ENCODE measurements around the gene FRMPD2. TPM values are rescaled to one million over a fixed set of nuclear protein-coding genes. Genes with fewer than 3 reads are reported as not detected.
A peak's percentile ranks its signal among the peaks of the same experiment; 100 is the strongest.
"Not testable (repeated sequence)": the region's sequence is repeated elsewhere in the genome, so short reads cannot be mapped to it uniquely, and the experiment has no call there.

The FRMPD2 gene
- total RNA-seq, 1 donor from 2014 or later: not detected

DNA sequence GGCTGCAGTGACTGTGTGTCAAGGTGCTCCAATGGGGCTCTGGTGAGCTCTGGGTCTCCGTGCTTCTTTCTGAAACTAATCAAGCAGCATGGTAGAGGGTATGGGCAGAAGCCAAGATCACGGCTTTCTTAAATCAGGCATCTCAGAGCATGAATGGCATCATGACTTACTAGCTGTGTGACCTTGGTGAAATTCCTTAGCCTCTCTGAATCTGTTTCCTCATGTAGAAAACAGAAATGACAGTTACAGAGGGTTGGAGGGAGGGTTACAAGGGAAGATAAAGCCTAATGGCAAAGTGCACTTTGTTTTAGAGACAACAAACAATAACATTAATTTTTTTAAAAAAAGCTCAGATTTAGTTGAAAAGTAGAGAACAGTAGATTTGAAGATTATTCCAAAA, 34.9 kb downstream of the FRMPD2 start:
- DNase-seq (no peak), ATAC-seq (no peak)
- intact Hi-C loops (cut with micrococcal nuclease): no loop called here

- DNase-seq (no peak), ATAC-seq (no peak)
- intact Hi-C loops (cut with micrococcal nuclease): no loop called here
Observed at GRCh38 chr10:48238826-48239520, 35.5 kb downstream of the FRMPD2 start.

DNA sequence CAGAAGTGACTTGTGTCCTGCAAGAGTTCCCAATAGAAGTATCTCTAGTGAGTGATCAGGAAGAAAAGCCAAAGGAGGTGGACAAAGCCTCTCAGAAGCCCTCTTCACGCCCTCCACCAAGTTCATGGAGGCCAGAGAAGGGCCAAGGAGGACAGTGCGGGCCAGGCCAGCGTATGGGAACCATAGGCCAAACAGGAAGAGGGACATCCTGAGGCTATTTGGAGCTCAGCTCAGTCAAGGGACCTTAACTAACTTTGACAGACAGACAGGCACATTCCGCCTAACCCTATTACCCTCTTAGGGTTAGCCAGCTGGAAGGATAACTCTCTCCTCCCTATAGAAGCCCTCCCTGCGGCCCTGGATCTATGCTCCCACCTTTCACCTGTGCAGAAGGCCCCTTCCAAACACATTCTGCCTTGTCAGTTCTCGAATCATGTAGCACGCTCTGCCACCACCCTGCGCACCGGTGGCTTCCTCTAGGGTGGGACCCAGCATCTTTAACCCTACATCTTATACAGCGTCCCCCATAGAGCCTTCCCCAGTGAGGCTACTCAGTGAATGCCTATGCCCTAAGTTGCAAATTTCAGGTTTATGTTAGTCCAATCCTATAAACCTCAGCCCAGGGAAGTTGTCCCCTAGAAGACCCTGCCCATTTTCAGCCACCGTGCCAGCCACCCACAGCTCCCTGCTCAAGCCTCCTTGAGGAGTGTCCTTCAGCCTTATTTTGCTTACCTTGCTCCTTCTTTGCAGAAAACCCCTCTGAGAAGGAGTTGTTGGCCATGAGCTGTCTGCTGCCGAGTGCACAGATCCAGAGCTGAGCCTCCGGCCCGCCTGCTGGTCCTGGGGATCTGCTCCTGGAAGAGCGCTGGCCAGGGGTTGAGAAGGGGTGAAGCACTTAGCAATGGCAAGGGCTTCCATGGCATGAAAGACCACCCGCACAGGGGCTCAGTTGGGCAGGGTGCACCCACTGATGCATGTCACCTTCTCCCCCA, 36.9 kb downstream of the FRMPD2 start:
- ATAC-seq (no peak), DNase-seq (no peak)
- intact Hi-C loops (cut with micrococcal nuclease): no loop called here

DNA sequence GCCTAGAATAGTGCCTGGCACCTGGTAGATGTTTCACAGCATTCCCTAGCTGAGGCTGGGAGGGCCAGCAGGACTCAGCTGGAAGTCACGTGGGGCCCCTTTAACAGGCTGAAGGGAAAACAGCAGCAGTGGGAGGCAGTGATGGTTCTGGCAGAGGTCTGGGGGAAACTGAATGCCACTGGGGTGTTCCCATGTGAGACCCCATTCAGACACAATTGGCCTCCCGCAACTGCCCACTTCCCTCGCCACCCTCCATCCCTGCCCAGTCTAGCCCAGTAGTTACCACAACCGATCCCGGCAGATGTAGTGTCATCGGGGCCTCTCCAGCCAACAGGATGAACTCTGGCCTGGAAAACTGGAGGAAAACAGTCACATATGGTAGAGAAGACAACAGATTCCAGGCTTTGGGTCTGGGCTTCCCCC, 38.3 kb downstream of the FRMPD2 start:
- intact Hi-C loops (cut with micrococcal nuclease): no loop called here
- ATAC-seq (no peak), DNase-seq (no peak)

DNA sequence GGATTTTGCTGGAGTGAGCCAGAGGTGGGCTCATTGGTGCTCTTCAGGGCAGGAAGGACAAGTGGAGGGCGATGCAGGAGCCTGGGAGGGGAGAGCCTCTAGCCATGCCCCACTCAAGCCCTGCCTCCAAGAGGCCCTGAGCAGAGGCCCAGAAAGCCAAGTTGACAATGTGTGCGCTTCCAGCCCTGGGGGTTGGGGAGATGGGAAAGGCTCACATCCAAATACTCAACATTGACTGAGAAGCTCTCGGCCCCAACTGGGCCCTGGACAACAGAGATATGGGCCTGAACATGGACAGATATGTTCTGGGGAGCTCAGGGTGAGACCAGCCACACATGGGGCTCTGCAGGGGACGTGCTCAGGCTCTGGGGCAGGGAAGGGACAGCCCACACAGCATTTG, 39.0 kb downstream of the FRMPD2 start:
- DNase-seq: no peak
- intact Hi-C loops (cut with micrococcal nuclease): no loop called here
- no peak for ATAC-seq

- no peak for DNase-seq
- no peak for ATAC-seq
- intact Hi-C loops (cut with micrococcal nuclease): no loop called here
Observed at GRCh38 chr10:48234787-48235186, 39.7 kb downstream of the FRMPD2 start.

DNA sequence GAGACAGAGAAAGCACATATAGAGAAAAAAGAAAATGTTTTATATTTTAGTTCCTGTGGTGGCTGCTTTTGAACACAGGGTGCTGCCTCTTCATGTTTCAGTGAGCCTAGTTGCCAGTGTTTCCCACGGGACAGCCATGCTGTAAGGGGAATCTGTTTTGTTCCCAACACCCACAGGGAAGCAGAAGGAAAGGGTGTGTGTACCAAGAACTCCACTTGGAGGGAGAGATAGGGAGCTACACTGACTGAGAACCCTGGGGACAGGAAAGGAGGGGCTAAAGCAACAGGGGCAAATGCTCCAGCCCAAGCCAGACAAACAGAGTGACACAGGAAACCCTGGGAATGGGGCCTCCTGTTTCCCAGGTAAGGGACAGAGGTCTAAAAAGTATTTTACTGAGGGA, 40.2 kb downstream of the FRMPD2 start:
- ATAC-seq (peak; percentile 76), DNase-seq (no peak)
- intact Hi-C loops (cut with micrococcal nuclease): no loop called here

DNA sequence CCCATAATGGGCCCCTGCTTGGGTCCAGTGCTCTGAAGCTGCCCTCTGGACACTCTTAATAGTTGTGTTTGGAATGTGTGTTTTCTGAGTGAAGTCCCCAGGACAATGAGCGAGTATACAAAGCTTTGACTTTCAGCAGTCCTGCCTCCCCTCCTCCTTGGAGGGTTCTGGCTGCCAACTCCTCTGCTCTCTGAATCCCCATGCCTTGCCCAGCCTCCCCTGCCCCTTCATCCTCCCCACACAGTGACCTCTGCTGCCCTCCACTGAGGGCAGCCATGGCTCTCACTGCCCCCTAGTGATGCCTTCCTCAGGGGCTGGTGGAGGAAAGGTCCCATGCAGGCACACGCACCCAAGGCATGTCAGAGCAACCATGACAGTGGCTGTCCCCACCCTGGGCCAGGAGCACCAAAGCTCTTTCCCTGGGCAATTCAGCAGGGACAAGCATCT, 40.9 kb downstream of the FRMPD2 start:
- peak; percentile 28 for ATAC-seq
- intact Hi-C loops (cut with micrococcal nuclease): no loop called here
- DNase-seq: no peak

GRCh38 chr10:48232717-48233447, 41.6 kb downstream of the FRMPD2 start:
- intact Hi-C loops (cut with micrococcal nuclease): no loop called here
- no peak for DNase-seq
- ATAC-seq: no peak

GRCh38 chr10:48231699-48232315, 42.7 kb downstream of the FRMPD2 start:
- ATAC-seq (no peak), DNase-seq (no peak)
- intact Hi-C loops (cut with micrococcal nuclease): no loop called here

DNA sequence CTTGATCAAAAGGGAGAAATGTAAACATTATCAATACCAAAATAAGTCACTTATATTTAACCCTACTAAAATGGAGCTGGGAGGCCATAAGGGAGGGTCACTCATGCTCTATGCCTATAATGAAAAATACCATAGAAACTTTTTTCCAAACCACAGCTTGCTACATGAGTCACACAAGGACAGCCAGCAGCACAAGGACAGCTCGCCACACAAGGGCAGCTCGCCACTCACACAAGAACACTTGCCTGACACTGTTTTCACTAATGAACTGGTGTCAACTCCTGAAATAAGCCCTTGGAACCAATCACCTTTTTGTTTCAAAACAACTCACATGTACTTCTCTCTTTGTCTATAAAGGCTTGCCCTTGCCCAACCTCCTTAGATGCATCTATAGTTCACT, 43.3 kb downstream of the FRMPD2 start:
- ATAC-seq (no peak), DNase-seq (no peak)
- intact Hi-C loops (cut with micrococcal nuclease): no loop called here

GRCh38 chr10:48227213-48227612, 47.3 kb downstream of the FRMPD2 start:
- intact Hi-C loops (cut with micrococcal nuclease): no loop called here
- DNase-seq (no peak), ATAC-seq (no peak)

DNA sequence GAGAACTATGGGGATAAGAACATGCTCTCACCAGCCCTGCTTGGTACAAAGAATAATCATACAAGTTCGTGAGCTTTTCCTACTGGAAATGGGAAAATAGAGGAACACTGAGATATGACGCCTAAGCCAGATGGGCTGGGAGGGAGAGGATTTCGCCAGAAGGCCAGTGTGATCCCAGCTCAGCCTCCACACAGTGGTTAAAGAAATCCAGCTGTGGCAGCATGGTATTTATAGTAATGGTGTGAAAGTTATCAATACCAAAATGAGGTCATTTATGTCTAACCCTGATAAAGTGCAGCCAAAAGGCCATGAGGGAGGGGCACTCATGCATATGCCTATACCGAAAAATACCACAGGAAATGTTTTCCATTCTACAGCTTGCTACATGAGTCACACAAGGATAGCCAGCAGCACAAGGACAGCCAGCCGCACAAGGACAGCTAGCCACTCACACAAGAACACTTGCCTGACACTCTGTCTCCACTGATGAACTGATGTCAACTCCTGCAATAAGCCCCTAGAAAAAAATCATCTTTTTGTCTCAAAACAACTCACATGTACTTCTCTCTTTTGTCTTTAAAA, 49.4 kb downstream of the FRMPD2 start:
- intact Hi-C loops (cut with micrococcal nuclease): no loop called here
- DNase-seq (no peak), ATAC-seq (peak; percentile 26)

GRCh38 chr10:48224296-48224695, 50.2 kb downstream of the FRMPD2 start:
- no peak for DNase-seq
- intact Hi-C loops (cut with micrococcal nuclease): no loop called here
- no peak for ATAC-seq

DNA sequence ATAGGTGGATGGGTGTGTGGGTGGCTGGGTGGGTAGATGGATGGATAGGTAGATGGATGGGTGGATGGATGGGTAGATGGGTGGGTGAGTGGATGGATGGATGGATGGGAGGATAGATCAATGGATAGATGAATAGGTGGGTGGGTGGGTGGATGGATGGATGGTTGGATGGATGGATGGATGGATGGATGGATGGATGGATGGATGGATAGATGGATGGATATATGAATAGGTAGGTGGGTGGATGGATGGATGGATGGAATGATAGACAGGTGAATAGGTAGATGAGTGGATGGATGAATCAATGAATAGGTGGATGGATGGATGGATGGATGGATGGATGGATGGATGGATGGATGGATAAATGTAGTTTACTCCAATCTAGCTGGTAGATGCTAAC, 52.7 kb downstream of the FRMPD2 start:
- ATAC-seq (no peak), DNase-seq (no peak)
- intact Hi-C loops (cut with micrococcal nuclease): no loop called here

DNA sequence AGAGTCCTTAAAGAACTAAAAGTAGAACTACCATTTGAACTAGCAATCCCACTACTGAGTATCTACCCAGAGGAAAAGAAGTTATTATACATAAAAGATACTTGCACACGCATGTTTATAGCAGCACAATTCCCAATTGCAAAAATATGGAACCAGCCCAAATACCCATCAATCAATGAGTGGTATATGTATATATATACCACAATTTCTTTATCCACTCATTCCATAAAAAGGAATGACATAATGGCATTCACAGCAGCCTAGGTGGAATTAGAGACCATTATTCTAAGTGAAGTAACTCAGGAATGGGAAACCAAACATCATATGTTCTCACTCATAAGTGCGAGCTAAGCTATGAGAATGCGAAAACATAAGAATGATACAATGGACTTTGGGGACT, 53.5 kb downstream of the FRMPD2 start:
- DNase-seq; ATAC-seq; intact Hi-C loops (cut with micrococcal nuclease): not testable (repeated sequence)

GRCh38 chr10:48219194-48219593, 55.3 kb downstream of the FRMPD2 start:
- ATAC-seq (no peak), DNase-seq (no peak)
- intact Hi-C loops (cut with micrococcal nuclease): no loop called here

- DNase-seq: no peak
- intact Hi-C loops (cut with micrococcal nuclease): no loop called here
- ATAC-seq: no peak
Observed at GRCh38 chr10:48216744-48217143, 57.8 kb downstream of the FRMPD2 start.

GRCh38 chr10:48216204-48216505, 58.3 kb downstream of the FRMPD2 start:
- ATAC-seq (no peak), DNase-seq (no peak)
- intact Hi-C loops (cut with micrococcal nuclease): no loop called here

All from left ventricle myocardium superior (tissue), 1 donor.